ENCODE results near the gene ARL13A. TPM values are rescaled to one million over a fixed set of nuclear protein-coding genes. Genes with fewer than 3 reads are reported as not detected.

The ARL13A gene
- 0.22 to 0.44 TPM (median 0.31 TPM) in 3 of 5 replicates, not detected in the others for total RNA-seq (2022; extraction: Qiagen RNA extraction; ENCODE audit: low read depth)

GRCh38 chrX:100969408-100969807 lies at the start of gene ARL13A:
ARL13A (plus strand) TSS chrX:100969708; CDS start chrX:100973690, 3,982 bp downstream.

GRCh38 chrX:100928660-100929613 lies 40.6 kb upstream of the ARL13A start, which contains the start of gene XKRX:
XKRX (minus strand) TSS chrX:100928917; CDS start chrX:100928304, 613 bp downstream.

Other genes with a start within 250 kb of the ARL13A start
- gene SYTL4, start 237.6 kb upstream of the ARL13A start, total RNA-seq (2022; extraction: Qiagen RNA extraction; ENCODE audit: low read depth) = 1.5 to 3.8 TPM (median 2.9 TPM) in 5 replicates
- 30.1 to 36.2 TPM (median 33.1 TPM) in 5 replicates for gene CSTF2, start 149.3 kb upstream of the ARL13A start, total RNA-seq (2022; extraction: Qiagen RNA extraction; ENCODE audit: low read depth)
- gene NOX1, start 95.3 kb upstream of the ARL13A start, total RNA-seq (2022; extraction: Qiagen RNA extraction; ENCODE audit: low read depth) = 0.07 to 0.17 TPM in 2 of 5 replicates, not detected in the others
- gene XKRX, start 40.8 kb upstream of the ARL13A start, total RNA-seq (2022; extraction: Qiagen RNA extraction; ENCODE audit: low read depth) = 0.66 to 0.79 TPM (median 0.70 TPM) in 5 replicates
- gene TRMT2B, start 82.4 kb downstream of the ARL13A start, total RNA-seq (2022; extraction: Qiagen RNA extraction; ENCODE audit: low read depth) = 13.4 to 16.5 TPM (median 13.9 TPM) in 5 replicates
- not detected in 5 replicates for gene TMEM35A, start 109.2 kb downstream of the ARL13A start, total RNA-seq (2022; extraction: Qiagen RNA extraction; ENCODE audit: low read depth)
- gene CENPI, start 128.5 kb downstream of the ARL13A start, total RNA-seq (2022; extraction: Qiagen RNA extraction; ENCODE audit: low read depth) = 9.7 to 15.4 TPM (median 12.8 TPM) in 5 replicates